ENCODE data around the gene MRPL52. TPM values are rescaled to one million over a fixed set of nuclear protein-coding genes. Genes with fewer than 3 reads are reported as not detected.

Gene MRPL52
- total and polyA plus RNA-seq, 2 of the 13 experiments (the other 11 are each of a cell fraction or from before 2014, with no cell fraction given), result 118 to 329 TPM

DNA sequence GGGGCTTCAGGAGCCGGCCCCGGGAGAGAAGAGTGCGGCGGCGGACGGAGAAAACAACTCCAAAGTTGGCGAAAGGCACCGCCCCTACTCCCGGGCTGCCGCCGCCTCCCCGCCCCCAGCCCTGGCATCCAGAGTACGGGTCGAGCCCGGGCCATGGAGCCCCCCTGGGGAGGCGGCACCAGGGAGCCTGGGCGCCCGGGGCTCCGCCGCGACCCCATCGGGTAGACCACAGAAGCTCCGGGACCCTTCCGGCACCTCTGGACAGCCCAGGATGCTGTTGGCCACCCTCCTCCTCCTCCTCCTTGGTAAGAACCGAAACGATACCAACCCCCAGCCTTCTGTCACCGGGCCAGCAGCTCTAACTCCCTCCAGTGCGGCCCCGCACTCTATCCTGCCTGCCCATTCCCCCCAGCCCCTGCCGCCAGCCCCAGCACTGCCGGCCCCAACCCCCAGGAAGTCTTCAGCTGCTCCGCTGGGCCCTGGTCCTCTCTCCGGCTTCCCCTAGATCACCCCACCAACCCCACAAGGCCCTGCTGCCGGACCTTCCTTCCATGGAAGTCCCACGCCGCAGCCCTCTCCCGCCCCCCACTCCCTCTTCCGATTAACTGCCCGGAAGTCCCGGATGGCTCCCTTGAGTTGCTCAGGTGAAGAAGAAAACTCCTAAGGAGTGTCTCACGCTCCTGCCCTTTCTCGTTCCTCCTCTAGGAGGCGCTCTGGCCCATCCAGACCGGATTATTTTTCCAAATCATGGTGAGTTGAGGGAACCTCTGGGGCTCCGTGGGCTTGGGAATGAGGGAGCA is 42.5 kb downstream of the MRPL52 start (continued):
- TF ChIP-seq KDM6A (CRISPR knock-in tag; IDR thresholded peaks at IDR 0.05; ENCODE audit: low read depth), result no peak; the same call in 1 of the 2 replicates
- TF ChIP-seq, protein P1, sequence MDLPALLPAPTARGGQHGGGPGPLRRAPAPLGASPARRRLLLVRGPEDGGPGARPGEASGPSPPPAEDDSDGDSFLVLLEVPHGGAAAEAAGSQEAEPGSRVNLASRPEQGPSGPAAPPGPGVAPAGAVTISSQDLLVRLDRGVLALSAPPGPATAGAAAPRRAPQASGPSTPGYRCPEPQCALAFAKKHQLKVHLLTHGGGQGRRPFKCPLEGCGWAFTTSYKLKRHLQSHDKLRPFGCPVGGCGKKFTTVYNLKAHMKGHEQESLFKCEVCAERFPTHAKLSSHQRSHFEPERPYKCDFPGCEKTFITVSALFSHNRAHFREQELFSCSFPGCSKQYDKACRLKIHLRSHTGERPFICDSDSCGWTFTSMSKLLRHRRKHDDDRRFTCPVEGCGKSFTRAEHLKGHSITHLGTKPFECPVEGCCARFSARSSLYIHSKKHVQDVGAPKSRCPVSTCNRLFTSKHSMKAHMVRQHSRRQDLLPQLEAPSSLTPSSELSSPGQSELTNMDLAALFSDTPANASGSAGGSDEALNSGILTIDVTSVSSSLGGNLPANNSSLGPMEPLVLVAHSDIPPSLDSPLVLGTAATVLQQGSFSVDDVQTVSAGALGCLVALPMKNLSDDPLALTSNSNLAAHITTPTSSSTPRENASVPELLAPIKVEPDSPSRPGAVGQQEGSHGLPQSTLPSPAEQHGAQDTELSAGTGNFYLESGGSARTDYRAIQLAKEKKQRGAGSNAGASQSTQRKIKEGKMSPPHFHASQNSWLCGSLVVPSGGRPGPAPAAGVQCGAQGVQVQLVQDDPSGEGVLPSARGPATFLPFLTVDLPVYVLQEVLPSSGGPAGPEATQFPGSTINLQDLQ (CRISPR knock-in tag; IDR thresholded peaks at IDR 0.05), result no peak
- TF ChIP-seq POLR2AphosphoS5 (IDR thresholded peaks at IDR 0.05; ENCODE audit: low read depth, low read length), result peak; percentile 35; the same call in 1 of the 2 replicates
- TF ChIP-seq SCMH1 (CRISPR knock-in tag; IDR thresholded peaks at IDR 0.05; ENCODE audit: borderline replicate concordance), result no peak
- no peak; the same call in 1 of the 2 replicates for TF ChIP-seq SNAI1 (CRISPR knock-in tag; IDR thresholded peaks at IDR 0.05; ENCODE audit: borderline replicate concordance)
- no peak for TF ChIP-seq ISL2 (CRISPR knock-in tag; IDR thresholded peaks at IDR 0.05)
- TF ChIP-seq, protein P2, sequence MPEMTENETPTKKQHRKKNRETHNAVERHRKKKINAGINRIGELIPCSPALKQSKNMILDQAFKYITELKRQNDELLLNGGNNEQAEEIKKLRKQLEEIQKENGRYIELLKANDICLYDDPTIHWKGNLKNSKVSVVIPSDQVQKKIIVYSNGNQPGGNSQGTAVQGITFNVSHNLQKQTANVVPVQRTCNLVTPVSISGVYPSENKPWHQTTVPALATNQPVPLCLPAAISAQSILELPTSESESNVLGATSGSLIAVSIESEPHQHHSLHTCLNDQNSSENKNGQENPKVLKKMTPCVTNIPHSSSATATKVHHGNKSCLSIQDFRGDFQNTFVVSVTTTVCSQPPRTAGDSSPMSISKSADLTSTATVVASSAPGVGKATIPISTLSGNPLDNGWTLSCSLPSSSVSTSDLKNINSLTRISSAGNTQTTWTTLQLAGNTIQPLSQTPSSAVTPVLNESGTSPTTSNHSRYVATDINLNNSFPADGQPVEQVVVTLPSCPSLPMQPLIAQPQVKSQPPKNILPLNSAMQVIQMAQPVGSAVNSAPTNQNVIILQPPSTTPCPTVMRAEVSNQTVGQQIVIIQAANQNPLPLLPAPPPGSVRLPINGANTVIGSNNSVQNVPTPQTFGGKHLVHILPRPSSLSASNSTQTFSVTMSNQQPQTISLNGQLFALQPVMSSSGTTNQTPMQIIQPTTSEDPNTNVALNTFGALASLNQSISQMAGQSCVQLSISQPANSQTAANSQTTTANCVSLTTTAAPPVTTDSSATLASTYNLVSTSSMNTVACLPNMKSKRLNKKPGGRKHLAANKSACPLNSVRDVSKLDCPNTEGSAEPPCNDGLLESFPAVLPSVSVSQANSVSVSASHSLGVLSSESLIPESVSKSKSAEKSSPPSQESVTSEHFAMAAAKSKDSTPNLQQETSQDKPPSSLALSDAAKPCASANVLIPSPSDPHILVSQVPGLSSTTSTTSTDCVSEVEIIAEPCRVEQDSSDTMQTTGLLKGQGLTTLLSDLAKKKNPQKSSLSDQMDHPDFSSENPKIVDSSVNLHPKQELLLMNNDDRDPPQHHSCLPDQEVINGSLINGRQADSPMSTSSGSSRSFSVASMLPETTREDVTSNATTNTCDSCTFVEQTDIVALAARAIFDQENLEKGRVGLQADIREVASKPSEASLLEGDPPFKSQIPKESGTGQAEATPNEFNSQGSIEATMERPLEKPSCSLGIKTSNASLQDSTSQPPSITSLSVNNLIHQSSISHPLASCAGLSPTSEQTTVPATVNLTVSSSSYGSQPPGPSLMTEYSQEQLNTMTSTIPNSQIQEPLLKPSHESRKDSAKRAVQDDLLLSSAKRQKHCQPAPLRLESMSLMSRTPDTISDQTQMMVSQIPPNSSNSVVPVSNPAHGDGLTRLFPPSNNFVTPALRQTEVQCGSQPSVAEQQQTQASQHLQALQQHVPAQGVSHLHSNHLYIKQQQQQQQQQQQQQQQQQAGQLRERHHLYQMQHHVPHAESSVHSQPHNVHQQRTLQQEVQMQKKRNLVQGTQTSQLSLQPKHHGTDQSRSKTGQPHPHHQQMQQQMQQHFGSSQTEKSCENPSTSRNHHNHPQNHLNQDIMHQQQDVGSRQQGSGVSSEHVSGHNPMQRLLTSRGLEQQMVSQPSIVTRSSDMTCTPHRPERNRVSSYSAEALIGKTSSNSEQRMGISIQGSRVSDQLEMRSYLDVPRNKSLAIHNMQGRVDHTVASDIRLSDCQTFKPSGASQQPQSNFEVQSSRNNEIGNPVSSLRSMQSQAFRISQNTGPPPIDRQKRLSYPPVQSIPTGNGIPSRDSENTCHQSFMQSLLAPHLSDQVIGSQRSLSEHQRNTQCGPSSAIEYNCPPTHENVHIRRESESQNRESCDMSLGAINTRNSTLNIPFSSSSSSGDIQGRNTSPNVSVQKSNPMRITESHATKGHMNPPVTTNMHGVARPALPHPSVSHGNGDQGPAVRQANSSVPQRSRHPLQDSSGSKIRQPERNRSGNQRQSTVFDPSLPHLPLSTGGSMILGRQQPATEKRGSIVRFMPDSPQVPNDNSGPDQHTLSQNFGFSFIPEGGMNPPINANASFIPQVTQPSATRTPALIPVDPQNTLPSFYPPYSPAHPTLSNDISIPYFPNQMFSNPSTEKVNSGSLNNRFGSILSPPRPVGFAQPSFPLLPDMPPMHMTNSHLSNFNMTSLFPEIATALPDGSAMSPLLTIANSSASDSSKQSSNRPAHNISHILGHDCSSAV (CRISPR knock-in tag; IDR thresholded peaks at IDR 0.05; ENCODE audit: borderline replicate concordance), result no peak
- TF ChIP-seq, protein P3, sequence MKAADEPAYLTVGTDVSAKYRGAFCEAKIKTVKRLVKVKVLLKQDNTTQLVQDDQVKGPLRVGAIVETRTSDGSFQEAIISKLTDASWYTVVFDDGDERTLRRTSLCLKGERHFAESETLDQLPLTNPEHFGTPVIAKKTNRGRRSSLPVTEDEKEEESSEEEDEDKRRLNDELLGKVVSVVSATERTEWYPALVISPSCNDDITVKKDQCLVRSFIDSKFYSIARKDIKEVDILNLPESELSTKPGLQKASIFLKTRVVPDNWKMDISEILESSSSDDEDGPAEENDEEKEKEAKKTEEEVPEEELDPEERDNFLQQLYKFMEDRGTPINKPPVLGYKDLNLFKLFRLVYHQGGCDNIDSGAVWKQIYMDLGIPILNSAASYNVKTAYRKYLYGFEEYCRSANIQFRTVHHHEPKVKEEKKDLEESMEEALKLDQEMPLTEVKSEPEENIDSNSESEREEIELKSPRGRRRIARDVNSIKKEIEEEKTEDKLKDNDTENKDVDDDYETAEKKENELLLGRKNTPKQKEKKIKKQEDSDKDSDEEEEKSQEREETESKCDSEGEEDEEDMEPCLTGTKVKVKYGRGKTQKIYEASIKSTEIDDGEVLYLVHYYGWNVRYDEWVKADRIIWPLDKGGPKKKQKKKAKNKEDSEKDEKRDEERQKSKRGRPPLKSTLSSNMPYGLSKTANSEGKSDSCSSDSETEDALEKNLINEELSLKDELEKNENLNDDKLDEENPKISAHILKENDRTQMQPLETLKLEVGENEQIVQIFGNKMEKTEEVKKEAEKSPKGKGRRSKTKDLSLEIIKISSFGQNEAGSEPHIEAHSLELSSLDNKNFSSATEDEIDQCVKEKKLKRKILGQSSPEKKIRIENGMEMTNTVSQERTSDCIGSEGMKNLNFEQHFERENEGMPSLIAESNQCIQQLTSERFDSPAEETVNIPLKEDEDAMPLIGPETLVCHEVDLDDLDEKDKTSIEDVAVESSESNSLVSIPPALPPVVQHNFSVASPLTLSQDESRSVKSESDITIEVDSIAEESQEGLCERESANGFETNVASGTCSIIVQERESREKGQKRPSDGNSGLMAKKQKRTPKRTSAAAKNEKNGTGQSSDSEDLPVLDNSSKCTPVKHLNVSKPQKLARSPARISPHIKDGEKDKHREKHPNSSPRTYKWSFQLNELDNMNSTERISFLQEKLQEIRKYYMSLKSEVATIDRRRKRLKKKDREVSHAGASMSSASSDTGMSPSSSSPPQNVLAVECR (CRISPR knock-in tag; IDR thresholded peaks at IDR 0.05; ENCODE audit: borderline replicate concordance), result no peak; the same call in none of the 2 replicates
- TF ChIP-seq KAT8 (CRISPR knock-in tag; IDR thresholded peaks at IDR 0.05), result peak; percentile 44; the same call in 1 of the 2 replicates
- TF ChIP-seq, protein P4, sequence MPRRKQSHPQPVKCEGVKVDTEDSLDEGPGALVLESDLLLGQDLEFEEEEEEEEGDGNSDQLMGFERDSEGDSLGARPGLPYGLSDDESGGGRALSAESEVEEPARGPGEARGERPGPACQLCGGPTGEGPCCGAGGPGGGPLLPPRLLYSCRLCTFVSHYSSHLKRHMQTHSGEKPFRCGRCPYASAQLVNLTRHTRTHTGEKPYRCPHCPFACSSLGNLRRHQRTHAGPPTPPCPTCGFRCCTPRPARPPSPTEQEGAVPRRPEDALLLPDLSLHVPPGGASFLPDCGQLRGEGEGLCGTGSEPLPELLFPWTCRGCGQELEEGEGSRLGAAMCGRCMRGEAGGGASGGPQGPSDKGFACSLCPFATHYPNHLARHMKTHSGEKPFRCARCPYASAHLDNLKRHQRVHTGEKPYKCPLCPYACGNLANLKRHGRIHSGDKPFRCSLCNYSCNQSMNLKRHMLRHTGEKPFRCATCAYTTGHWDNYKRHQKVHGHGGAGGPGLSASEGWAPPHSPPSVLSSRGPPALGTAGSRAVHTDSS (CRISPR knock-in tag; conservative IDR thresholded peaks at IDR 0.05), result 0 out of 2 replicates have a peak, but pooled peaks have one; percentile 82

All from HepG2 (cell line).